Keratinocyte (primary cell): ENCODE data around the gene B4GALT3. TPM values are rescaled to one million over a fixed set of nuclear protein-coding genes. Genes with fewer than 3 reads are reported as not detected.

Experiments used
- DNase-seq: peaks from one replicate; pipeline ENCODE4 v3.0.0-alpha.2; 2011; ENCODE audit warnings: low read depth, missing footprints, low spot score
- FAIRE-seq: peaks from 2 replicates; lab custom pipeline; 2011; peaks lifted over from hg19 to GRCh38; lab: Jason Lieb, UNC
- H2AFZ ChIP-seq: 2 replicates; pipeline ENCODE4 v1.6.0; 2012; ENCODE audit warnings: low read length, control low read depth, inconsistent platforms; ENCODE audit not compliant: control insufficient read depth
- H3K27ac ChIP-seq: 2 replicates; pipeline ENCODE4 v1.5.1; 2011; ENCODE audit warnings: low read length; ENCODE audit not compliant: control insufficient read depth, insufficient read depth
- H3K27me3 ChIP-seq: 3 replicates; pipeline ENCODE4 v1.6.0; 2011; ENCODE audit warnings: low read length; ENCODE audit not compliant: control insufficient read depth, insufficient read depth; ENCODE audit errors: extremely low read depth
- H3K36me3 ChIP-seq, 2 experiments: 2 replicates in 1 of 2; 3 replicates in 1 of 2; pipeline ENCODE4 v1.5.1; 2011; ENCODE audit warnings: low read length in 2 of 2, mild to moderate bottlenecking in 1 of 2; ENCODE audit not compliant: control insufficient read depth in 2 of 2, insufficient read depth in 2 of 2; ENCODE audit errors: extremely low read depth in 1 of 2
- H3K4me1 ChIP-seq: 3 replicates; pipeline ENCODE4 v1.5.1; 2011; ENCODE audit warnings: low read length; ENCODE audit not compliant: control insufficient read depth, insufficient read depth; ENCODE audit errors: extremely low read depth
- H3K4me2 ChIP-seq: 3 replicates; pipeline ENCODE4 v1.6.0; 2011; ENCODE audit warnings: low read depth, low read length; ENCODE audit not compliant: control insufficient read depth, insufficient read depth; ENCODE audit errors: extremely low read depth
- H3K4me3 ChIP-seq, 3 experiments: fragments of 200-600 bp in 1 of 3; sonication (generic) in 1 of 3; 2 replicates in 2 of 3; 3 replicates in 1 of 3; pipeline ENCODE4 v1.5.1; 2011 to 2016; ENCODE audit warnings: low read length in 3 of 3, mild to moderate bottlenecking in 3 of 3, control low read depth in 2 of 3, inconsistent platforms in 1 of 3, low read depth in 1 of 3, mixed read lengths in 1 of 3, mixed run types in 1 of 3, moderate library complexity in 1 of 3; ENCODE audit not compliant: control insufficient read depth in 2 of 3, insufficient read depth in 2 of 3; ENCODE audit errors: extremely low read depth in 1 of 3
- H3K79me2 ChIP-seq: 2 replicates; pipeline ENCODE4 v1.6.0; 2012; ENCODE audit warnings: low read length; ENCODE audit not compliant: control insufficient read depth, insufficient read depth
- H3K9ac ChIP-seq: 3 replicates; pipeline ENCODE4 v1.6.0; 2011; ENCODE audit warnings: low read length; ENCODE audit not compliant: control insufficient read depth, insufficient read depth; ENCODE audit errors: extremely low read depth
- H3K9me1 ChIP-seq: 3 replicates; pipeline ENCODE4 v1.6.0; 2011; ENCODE audit warnings: low read length; ENCODE audit not compliant: control insufficient read depth, insufficient read depth; ENCODE audit errors: extremely low read depth
- H3K9me3 ChIP-seq: 2 replicates; pipeline ENCODE4 v1.5.1; 2012; ENCODE audit warnings: low read depth, low read length; ENCODE audit not compliant: control insufficient read depth
- H4K20me1 ChIP-seq: 3 replicates; pipeline ENCODE4 v1.6.0; 2011; ENCODE audit warnings: low read length; ENCODE audit not compliant: control insufficient read depth, insufficient read depth; ENCODE audit errors: extremely low read depth
- CTCF ChIP-seq, 3 experiments: IDR thresholded peaks in 1 of 3; conservative IDR thresholded peaks in 1 of 3; optimal IDR thresholded peaks in 1 of 3; 2 replicates in 2 of 3; 3 replicates in 1 of 3; pipeline versions ENCODE3 to v1.5.1; 2011; ENCODE audit warnings: low read length in 3 of 3, mild to moderate bottlenecking in 3 of 3, moderate library complexity in 2 of 3, control low read depth in 1 of 3, inconsistent platforms in 1 of 3; ENCODE audit not compliant: insufficient read depth in 2 of 3; ENCODE audit errors: extremely low read depth in 1 of 3
- EZH2 ChIP-seq: IDR thresholded peaks from one replicate; pipeline ENCODE4 v1.6.1; 2012; ENCODE audit warnings: inconsistent platforms, mild to moderate bottlenecking, low read length, moderate library complexity
- dilution Hi-C: fragments of 300-500 bp; cut with MboI; formaldehyde crosslinking; loops from one replicate; pipeline ENCODE4 v1.7.0; 2020; ENCODE audit warnings: low sequenced_read_pairs; ENCODE audit not compliant: extremely low pct_ligation_motif_present
- polyA plus RNA-seq, 5 experiments: library from polyadenylated mRNA; depleted of rRNA in 3 of 5; stranded (reverse) in 3 of 5; stranded (forward) in 1 of 5; unstranded in 1 of 5; fragments of >200 nt; gene quantifications; 1 replicate in 1 of 5; 2 replicates in 3 of 5; 3 replicates in 1 of 5; pipeline versions ENCODE4 v1.2.1 to v1.2.3, GENCODE V29; 2011 to 2012; ENCODE audit warnings: missing spikeins in 2 of 5, low read depth in 1 of 5, low replicate concordance in 1 of 5

The B4GALT3 gene
- polyA plus RNA-seq, 1 donor (not counting 4 experiments of a cell fraction or from before 2014, with no cell fraction given): 19.1 TPM

- Histone ChIP-seq H3K4me1 (no peaks in the 10 kb centered on the region), H3K79me2 (peaks cover 7% of the 10 kb centered on the region), H3K27ac (no peak overlapping the region), H3K4me2 (no peak overlapping the region), H3K36me3 (no peaks in the 10 kb centered on the region), H3K9ac (no peak overlapping the region), H3K9me1 (no peaks in the 10 kb centered on the region), H4K20me1 (no peaks in the 10 kb centered on the region), H3K4me3 (no peak overlapping the region), H2AFZ (no peak overlapping the region), H3K27me3 (no peaks in the 10 kb centered on the region), H3K9me3 (no peaks in the 10 kb centered on the region)
- dilution Hi-C loops: no loop called here
- DNase-seq: no peak
- no peak for FAIRE-seq
- TF ChIP-seq EZH2 (no peak), CTCF (optimal IDR thresholded peaks at IDR 0.05 in 1 of 3, IDR thresholded peaks at IDR 0.05 in 1 of 3, conservative IDR thresholded peaks at IDR 0.05 in 1 of 3; ENCODE audit: extremely low read depth in 1 of 3, insufficient read depth in 2 of 3, low read length in 3 of 3) (peak; percentile 18 to 30 (median 22))
Observed at GRCh38 chr1:161139766-161140165, 37.5 kb downstream of the B4GALT3 start.

- dilution Hi-C loops: no loop called here
Observed at GRCh38 chr1:161138431-161138830, 38.9 kb downstream of the B4GALT3 start.

More at GRCh38 chr1:161138431-161138830, 38.9 kb downstream of the B4GALT3 start:
- Histone ChIP-seq H3K27ac (no peak overlapping the region), H3K27me3 (no peaks in the 10 kb centered on the region), H3K4me3 (no peak overlapping the region), H4K20me1 (no peaks in the 10 kb centered on the region), H3K79me2 (peaks cover 15% of the 10 kb centered on the region), H3K9me3 (no peaks in the 10 kb centered on the region), H2AFZ (no peak overlapping the region), H3K4me2 (no peak overlapping the region), H3K36me3 (no peaks in the 10 kb centered on the region), H3K9me1 (no peaks in the 10 kb centered on the region), H3K9ac (no peak overlapping the region), H3K4me1 (no peaks in the 10 kb centered on the region)
- DNase-seq: no peak
- no peak for TF ChIP-seq CTCF (optimal IDR thresholded peaks at IDR 0.05 in 1 of 3, IDR thresholded peaks at IDR 0.05 in 1 of 3, conservative IDR thresholded peaks at IDR 0.05 in 1 of 3; ENCODE audit: extremely low read depth in 1 of 3, insufficient read depth in 2 of 3, low read length in 3 of 3)
- no peak for TF ChIP-seq EZH2
- no peak for FAIRE-seq
